Stimulated activated CD4-positive, alpha-beta T cell treated with anti-CD3 and anti-CD28 coated beads, Interleukin-12 subunit alpha, Interleukin-12 subunit beta, amount 100 ng/mL, for 48 hours (primary cell): ENCODE data around the gene INPP5E.
A peak's percentile ranks its signal among the peaks of the same experiment; 100 is the strongest.

Experiments used
- DNase-seq, 3 donors: peaks; one replicate each; pipeline ENCODE4 v3.0.0-alpha.2; 2020; ENCODE audit warnings: low read depth in 2 of 3, low spot score in 1 of 3

INPP5E gene

GRCh38 chr9:136439481-136440408, at the start of gene INPP5E:
INPP5E (minus strand) TSS chr9:136439845; CDS start chr9:136439419, 426 bp downstream.
- DNase-seq = peak; percentile 60 to 85 (median 75)

DNA sequence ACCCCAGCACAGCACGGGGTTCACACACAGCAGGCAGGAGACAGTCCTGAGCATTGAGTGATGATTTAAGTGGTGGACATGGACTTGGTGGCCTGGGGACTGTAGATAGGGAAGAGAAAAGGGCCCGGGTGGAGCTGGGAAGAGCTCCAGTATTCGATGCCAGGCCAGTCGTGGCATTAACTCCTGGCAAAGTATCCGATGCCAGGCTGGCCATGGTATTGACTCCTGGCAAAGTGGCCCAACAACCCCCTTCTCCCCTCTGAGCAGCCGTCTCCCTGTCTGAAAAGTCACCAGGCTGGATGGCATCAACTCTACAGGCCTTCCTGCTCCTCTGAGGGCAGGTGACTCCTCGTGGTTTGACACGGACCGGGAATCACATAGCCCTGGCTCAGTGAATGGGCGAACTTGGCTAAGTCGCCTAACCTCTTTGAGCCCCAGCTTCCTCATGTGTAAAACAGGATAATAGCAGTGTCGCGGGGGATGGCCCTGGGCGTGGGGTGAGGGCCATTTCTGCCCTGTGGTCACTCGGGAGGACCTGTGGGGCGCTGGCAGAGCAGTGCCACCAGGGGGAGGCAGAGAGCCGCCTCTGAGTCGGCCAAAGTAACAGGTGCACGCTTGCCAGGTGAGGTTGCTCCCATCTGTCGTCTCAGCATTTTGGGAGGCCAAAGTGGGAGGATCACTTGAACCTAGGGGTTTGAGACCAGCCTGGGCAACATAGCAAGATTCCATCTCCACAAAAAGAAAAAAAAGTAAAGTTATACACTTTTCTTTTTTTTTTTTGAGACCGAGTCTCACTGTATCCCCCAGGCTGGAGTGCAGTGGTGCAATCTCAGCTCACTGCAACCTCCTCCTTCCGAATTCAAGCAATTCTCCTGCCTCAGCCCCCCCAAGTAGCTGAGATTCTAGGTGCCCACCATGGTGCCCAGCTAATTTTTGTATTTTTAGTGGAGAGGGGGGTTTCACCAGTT, 48.9 kb upstream of the INPP5E start:
- DNase-seq = peak; percentile 47 to 72 (median 63)

DNA sequence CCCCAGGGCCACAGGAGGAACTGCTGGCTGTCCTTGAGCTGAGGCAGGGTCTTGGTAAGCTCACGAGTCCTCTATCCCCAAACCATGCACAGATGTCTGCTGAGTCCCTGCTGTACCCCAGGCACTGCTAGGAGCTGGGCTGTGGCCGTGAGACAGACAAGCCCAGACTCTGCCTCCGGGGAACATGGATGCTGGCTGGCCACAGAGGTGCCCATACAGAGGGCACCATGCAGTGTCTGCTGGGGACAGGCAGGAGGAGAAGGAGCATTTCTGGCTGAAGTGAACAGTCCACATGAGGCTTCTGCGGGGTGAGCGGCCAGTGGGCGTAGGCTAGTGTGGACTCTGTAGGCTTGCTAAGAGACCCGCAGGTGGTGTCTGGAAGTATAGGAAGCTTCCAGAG, 48.0 kb upstream of the INPP5E start:
- no peak for DNase-seq

- DNase-seq = no peak
These were observed 47.4 kb upstream of the INPP5E start for GRCh38 chr9:136486823-136487620.

DNA sequence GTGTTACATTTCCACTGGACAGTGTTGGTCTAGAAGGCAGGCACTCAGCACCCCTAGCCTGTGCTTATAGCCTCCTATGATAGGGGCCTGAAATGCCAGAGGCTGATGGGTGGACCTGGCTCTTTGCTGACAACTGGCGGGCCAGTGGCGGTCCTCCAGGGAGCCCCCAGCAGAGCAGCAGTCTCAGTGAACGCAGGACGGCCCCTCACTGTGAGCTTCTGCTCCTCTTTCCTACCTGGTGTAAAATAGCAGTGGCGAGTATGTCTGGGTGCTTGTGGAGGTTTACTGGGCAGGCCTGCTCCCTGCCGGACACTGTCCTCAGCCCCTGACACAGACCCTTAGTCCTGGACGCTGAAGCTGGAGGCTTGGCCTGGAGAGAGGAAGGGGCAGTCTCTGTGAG, 46.5 kb upstream of the INPP5E start:
- no peak for DNase-seq

GRCh38 chr9:136485049-136486045, 45.7 kb upstream of the INPP5E start:
- peak; percentile 69 to 77 (median 75) for DNase-seq

GRCh38 chr9:136484153-136485048, 44.8 kb upstream of the INPP5E start:
- no peak for DNase-seq

- peak; percentile 90 to 93 (median 90) for DNase-seq
These were observed 44.0 kb upstream of the INPP5E start for GRCh38 chr9:136483589-136484152.

GRCh38 chr9:136482793-136483588, 43.3 kb upstream of the INPP5E start, which contains the start of gene SEC16A:
SEC16A (minus strand) TSS chr9:136483040; CDS start chr9:136477615, 5,425 bp downstream.
- peak; percentile 99 to 100 (median 100) for DNase-seq

DNA sequence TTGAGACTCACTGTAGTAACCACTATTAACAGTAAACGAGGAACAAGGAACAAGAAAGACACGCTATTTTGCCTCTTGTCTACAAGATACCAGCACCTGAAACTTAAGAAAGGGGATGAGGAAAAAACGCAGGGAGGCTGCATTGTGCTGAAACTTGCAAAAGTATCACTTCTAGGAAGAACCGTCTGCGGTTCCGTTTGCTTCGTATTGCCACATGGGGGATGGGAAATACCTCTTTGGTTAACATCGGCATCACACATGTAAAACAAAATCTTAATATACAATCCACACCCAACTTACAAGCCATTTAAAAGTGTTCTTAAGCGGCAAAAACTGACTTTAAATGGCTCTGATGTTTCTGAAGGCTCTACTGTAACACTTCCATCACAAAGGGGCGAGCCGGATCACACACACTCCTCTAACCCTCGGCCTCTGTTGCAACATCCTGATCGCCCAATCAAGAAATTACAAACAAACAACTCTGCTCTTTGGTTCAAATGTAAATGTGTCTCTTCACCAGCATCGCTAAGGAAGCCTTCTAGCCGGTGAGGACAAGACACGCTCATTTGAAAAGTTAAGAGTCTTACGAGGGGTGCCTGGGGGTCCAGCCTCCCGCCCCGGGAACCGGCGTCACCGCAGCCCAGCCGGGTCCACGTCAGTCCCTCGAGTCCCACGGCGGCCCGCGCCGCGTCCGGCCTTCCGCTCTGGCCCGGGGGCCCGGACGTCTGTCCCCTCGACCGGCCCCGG, 42.6 kb upstream of the INPP5E start:
- DNase-seq = peak in 2 of 3 donors; percentile 13 to 26

DNA sequence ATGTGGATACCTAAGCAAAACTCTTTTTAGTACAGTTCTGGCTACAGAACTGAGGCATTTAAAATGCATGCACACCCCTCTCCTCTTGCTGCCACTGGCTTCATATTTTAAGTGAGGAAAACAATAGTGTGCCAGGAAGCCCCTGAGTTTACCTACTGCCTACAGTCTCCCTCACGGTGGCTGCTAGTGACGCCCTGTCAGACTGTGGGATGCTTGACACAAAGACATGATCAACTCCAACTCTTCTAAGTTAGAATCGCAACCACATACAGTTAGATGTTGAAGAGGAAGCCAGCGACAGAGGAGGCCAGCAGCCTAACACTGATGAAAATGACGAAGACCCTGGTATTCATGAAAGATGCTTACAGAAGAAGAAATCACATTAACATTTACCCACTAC, 41.9 kb upstream of the INPP5E start:
- no peak for DNase-seq

- no peak for DNase-seq
These were observed 36.9 kb upstream of the INPP5E start for GRCh38 chr9:136476369-136477150.

GRCh38 chr9:136474974-136475865, 35.6 kb upstream of the INPP5E start:
- DNase-seq = no peak

- DNase-seq = no peak
These were observed 34.5 kb upstream of the INPP5E start for GRCh38 chr9:136474021-136474640.
